ENCODE results near the gene TUBGCP2.

The TUBGCP2 gene

GRCh38 chr10:133336118-133336576 is 27.5 kb upstream of the TUBGCP2 start:
- Mint-ChIP-seq H3K9me3 (no peaks in the 10 kb centered on the region), H3K4me1 (ENCODE audit: low read depth in 2 of 2) (peaks cover 3 to 4% of the 10 kb centered on the region in 2 donors), H3K27me3 (peaks cover 0 to 15% of the 10 kb centered on the region in 2 donors), H3K4me3 (no peak overlapping the region), H3K27ac (peak overlapping the region; percentile 92 to 96), H3K36me3 (ENCODE audit: insufficient read depth) (peaks cover 16% of the 10 kb centered on the region)
- ATAC-seq (replicated peaks) (no peak), DNase-seq (no peak)

- Mint-ChIP-seq H3K27me3 (peaks cover 0 to 15% of the 10 kb centered on the region in 2 donors), H3K9me3 (no peaks in the 10 kb centered on the region), H3K36me3 (ENCODE audit: insufficient read depth) (peaks cover 16% of the 10 kb centered on the region), H3K4me3 (peak overlapping the region in 1 of 2 donors; percentile 76), H3K27ac (peak overlapping the region; percentile 92 to 96), H3K4me1 (ENCODE audit: low read depth in 2 of 2) (peaks cover 3 to 4% of the 10 kb centered on the region in 2 donors)
- DNase-seq: peak; percentile 85 to 91 (median 87)
- peak; percentile 51 for ATAC-seq (replicated peaks)
Observed at GRCh38 chr10:133335246-133336117, 26.8 kb upstream of the TUBGCP2 start.

- peak in 2 of 3 experiments; percentile 35 to 38 for DNase-seq
- Mint-ChIP-seq H3K4me1 (ENCODE audit: low read depth in 2 of 2) (peaks cover 6 to 8% of the 10 kb centered on the region in 2 donors), H3K9me3 (no peaks in the 10 kb centered on the region), H3K36me3 (ENCODE audit: insufficient read depth) (peaks cover 16% of the 10 kb centered on the region), H3K27me3 (peaks cover 3 to 19% of the 10 kb centered on the region in 2 donors), H3K4me3 (peak overlapping the region in 1 of 2 donors; percentile 76), H3K27ac (peak overlapping the region; percentile 92 to 96)
- ATAC-seq (replicated peaks): peak; percentile 18
Observed at GRCh38 chr10:133334503-133335245, 26.0 kb upstream of the TUBGCP2 start.

- Mint-ChIP-seq H3K27ac (peak overlapping the region in 1 of 2 donors; percentile 22), H3K9me3 (no peaks in the 10 kb centered on the region), H3K4me1 (ENCODE audit: low read depth in 2 of 2) (peaks cover 6 to 8% of the 10 kb centered on the region in 2 donors), H3K4me3 (no peak overlapping the region), H3K27me3 (peaks cover 10 to 35% of the 10 kb centered on the region in 2 donors), H3K36me3 (ENCODE audit: insufficient read depth) (peaks cover 16% of the 10 kb centered on the region)
- ATAC-seq (replicated peaks) (no peak), DNase-seq (no peak)
Observed at GRCh38 chr10:133332936-133333699, 24.4 kb upstream of the TUBGCP2 start.

- DNase-seq (peak; percentile 84 to 85 (median 84)), ATAC-seq (replicated peaks) (peak; percentile 89)
- H3K27me3 Mint-ChIP-seq: peaks cover 35 to 68% of the 10 kb centered on the region in 2 donors
- no peaks in the 10 kb centered on the region for H3K9me3 Mint-ChIP-seq
- H3K4me3 Mint-ChIP-seq: peak overlapping the region; percentile 70 to 71
- peaks cover 6% of the 10 kb centered on the region for H3K36me3 Mint-ChIP-seq (ENCODE audit: insufficient read depth)
- H3K27ac Mint-ChIP-seq: peak overlapping the region in 1 of 2 donors; percentile 46
- H3K4me1 Mint-ChIP-seq (ENCODE audit: low read depth in 2 of 2): peaks cover 5 to 9% of the 10 kb centered on the region in 2 donors
Observed at GRCh38 chr10:133329491-133330202, 21.0 kb upstream of the TUBGCP2 start.

- Mint-ChIP-seq H3K9me3 (no peaks in the 10 kb centered on the region), H3K27me3 (peaks cover 35 to 68% of the 10 kb centered on the region in 2 donors), H3K27ac (no peak overlapping the region), H3K36me3 (ENCODE audit: insufficient read depth) (peaks cover 4% of the 10 kb centered on the region), H3K4me3 (no peak overlapping the region), H3K4me1 (ENCODE audit: low read depth in 2 of 2) (peaks cover 4 to 9% of the 10 kb centered on the region in 2 donors)
- DNase-seq (no peak), ATAC-seq (replicated peaks) (no peak)
Observed at GRCh38 chr10:133328358-133329343, 20.0 kb upstream of the TUBGCP2 start.

- Mint-ChIP-seq H3K27ac (no peak overlapping the region), H3K27me3 (peaks cover 35 to 66% of the 10 kb centered on the region in 2 donors), H3K9me3 (no peaks in the 10 kb centered on the region)
Observed at GRCh38 chr10:133327651-133328357, 19.1 kb upstream of the TUBGCP2 start.

GRCh38 chr10:133326745-133327650 is 18.3 kb upstream of the TUBGCP2 start:
- peaks cover 5% of the 10 kb centered on the region for H3K36me3 Mint-ChIP-seq (ENCODE audit: insufficient read depth)

More at GRCh38 chr10:133327651-133328357, 19.1 kb upstream of the TUBGCP2 start:
- ATAC-seq (replicated peaks): no peak
- Mint-ChIP-seq H3K4me3 (no peak overlapping the region), H3K4me1 (ENCODE audit: low read depth in 2 of 2) (peaks cover 4 to 9% of the 10 kb centered on the region in 2 donors), H3K36me3 (ENCODE audit: insufficient read depth) (peaks cover 6% of the 10 kb centered on the region)
- no peak for DNase-seq

GRCh38 chr10:133326223-133326551 is 17.5 kb upstream of the TUBGCP2 start:
- no peak overlapping the region for H3K27ac Mint-ChIP-seq
- no peak for ATAC-seq (replicated peaks)

More at GRCh38 chr10:133326745-133327650, 18.3 kb upstream of the TUBGCP2 start:
- ATAC-seq (replicated peaks): no peak
- no peak overlapping the region for H3K4me3 Mint-ChIP-seq
- no peak overlapping the region for H3K27ac Mint-ChIP-seq
- peaks cover 35 to 58% of the 10 kb centered on the region in 2 donors for H3K27me3 Mint-ChIP-seq
- H3K4me1 Mint-ChIP-seq (ENCODE audit: low read depth in 2 of 2): peaks cover 4 to 9% of the 10 kb centered on the region in 2 donors
- no peak for DNase-seq
- H3K9me3 Mint-ChIP-seq: no peaks in the 10 kb centered on the region

GRCh38 chr10:133325440-133326222 is 17.0 kb upstream of the TUBGCP2 start:
- Mint-ChIP-seq H3K27ac (peak overlapping the region in 1 of 2 donors; percentile 67), H3K9me3 (no peaks in the 10 kb centered on the region), H3K4me1 (ENCODE audit: low read depth in 2 of 2) (peaks cover 4 to 9% of the 10 kb centered on the region in 2 donors), H3K4me3 (peak overlapping the region; percentile 74 to 75), H3K27me3 (peaks cover 35 to 53% of the 10 kb centered on the region in 2 donors), H3K36me3 (ENCODE audit: insufficient read depth) (peaks cover 5% of the 10 kb centered on the region)
- DNase-seq (no peak), ATAC-seq (replicated peaks) (peak; percentile 20)

More at GRCh38 chr10:133326223-133326551, 17.5 kb upstream of the TUBGCP2 start:
- no peaks in the 10 kb centered on the region for H3K9me3 Mint-ChIP-seq
- H3K36me3 Mint-ChIP-seq (ENCODE audit: insufficient read depth): peaks cover 5% of the 10 kb centered on the region
- peaks cover 4 to 9% of the 10 kb centered on the region in 2 donors for H3K4me1 Mint-ChIP-seq (ENCODE audit: low read depth in 2 of 2)
- peaks cover 35 to 53% of the 10 kb centered on the region in 2 donors for H3K27me3 Mint-ChIP-seq
- H3K4me3 Mint-ChIP-seq: peak overlapping the region in 1 of 2 donors; percentile 27
- DNase-seq: no peak

All from effector memory CD8-positive, alpha-beta T cell (primary cell).